ENCODE data around the gene CRY2.

Gene CRY2

DNA sequence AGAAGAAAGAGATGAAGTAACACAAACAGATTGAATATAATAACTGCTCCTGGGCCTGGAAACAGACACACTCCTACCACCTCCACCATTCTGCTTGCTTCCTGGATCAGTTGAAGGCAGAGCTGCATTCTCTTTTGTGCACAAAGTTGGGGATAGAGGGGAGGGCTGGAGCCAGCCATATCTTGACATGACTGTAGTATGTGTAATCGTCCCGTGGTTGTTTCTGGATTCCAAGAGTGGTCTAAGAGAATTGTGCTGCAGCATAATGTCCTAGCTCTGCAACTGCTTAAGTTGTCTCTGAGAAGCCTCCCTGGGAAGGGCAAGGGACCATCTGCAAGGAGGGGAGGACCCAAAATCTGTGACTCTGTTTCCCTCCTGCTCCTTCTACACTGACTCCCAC, 3.2 kb downstream of the CRY2 start:
- no peak for DNase-seq

DNA sequence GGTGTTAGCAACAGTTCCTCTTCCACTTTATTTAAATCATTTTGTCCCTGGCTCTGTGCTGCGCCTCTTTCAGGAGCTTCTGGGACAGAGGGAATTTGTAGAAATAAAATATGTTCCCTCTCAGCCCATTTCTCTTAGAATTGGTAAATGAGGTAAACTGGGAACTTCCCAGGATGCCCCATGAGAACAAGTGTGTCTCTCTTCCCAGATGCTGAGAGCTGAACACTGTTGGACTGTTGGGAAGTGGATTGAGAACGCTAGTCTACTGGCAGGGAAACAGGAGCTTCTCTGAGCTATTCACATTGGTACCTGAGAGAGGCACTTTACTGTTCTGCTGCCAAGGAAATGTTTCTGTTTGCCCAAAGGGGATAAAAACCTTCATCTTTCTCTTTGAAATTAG, 4.0 kb downstream of the CRY2 start:
- DNase-seq = no peak

DNA sequence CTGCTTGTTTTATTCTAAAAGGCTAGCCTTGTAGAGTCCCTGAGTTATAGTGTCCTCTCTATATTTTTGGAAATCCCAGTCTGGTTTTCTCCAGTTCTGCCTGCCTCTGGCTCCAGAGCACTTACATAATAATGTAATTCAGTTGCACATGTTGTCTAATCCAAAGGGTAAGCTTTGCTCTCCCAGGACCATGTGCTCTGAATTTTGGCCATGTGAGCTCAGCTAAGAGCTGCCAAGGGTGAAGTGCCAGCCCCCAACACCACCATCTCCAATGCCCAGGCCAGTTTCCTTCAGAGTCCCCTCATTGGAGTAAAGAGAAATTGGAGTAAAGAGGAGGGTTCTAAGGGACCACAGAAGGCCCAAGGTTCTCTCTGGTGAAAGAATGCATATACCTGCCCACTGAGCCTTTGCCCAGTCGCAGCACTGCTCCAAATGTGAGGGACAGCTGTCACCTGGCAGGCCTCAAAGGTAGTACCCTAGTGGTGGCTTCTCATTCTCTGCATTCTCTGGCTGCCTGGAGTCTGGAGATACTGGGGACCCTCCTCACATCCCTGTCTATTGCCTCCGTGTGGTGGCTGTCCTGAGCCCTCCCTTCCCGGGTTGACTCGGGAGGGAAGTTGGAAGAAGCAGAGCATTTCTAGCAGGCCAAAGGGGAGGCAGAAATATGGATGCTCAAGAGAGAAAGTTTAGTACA, 4.9 kb downstream of the CRY2 start:
- no peak for DNase-seq

DNA sequence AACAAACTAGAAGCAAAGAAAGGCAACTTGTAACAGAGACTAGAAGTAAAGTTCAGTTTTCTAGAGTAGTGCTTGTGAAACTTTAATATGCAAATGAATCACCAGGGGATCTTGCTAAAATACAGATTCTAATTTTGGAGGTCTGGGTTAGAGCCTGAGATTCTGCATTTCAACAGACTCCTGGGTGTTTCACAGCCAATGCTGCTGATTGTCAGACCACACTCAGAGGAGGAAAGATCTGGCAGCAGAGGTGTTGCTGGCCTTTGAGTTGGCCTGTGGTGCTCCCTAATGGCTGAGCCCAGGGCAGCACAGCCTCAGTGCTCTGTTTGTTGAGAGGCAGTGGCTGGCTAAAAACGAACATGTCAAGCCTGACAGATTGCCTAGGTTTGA, 5.4 kb downstream of the CRY2 start:
- DNase-seq = no peak

DNA sequence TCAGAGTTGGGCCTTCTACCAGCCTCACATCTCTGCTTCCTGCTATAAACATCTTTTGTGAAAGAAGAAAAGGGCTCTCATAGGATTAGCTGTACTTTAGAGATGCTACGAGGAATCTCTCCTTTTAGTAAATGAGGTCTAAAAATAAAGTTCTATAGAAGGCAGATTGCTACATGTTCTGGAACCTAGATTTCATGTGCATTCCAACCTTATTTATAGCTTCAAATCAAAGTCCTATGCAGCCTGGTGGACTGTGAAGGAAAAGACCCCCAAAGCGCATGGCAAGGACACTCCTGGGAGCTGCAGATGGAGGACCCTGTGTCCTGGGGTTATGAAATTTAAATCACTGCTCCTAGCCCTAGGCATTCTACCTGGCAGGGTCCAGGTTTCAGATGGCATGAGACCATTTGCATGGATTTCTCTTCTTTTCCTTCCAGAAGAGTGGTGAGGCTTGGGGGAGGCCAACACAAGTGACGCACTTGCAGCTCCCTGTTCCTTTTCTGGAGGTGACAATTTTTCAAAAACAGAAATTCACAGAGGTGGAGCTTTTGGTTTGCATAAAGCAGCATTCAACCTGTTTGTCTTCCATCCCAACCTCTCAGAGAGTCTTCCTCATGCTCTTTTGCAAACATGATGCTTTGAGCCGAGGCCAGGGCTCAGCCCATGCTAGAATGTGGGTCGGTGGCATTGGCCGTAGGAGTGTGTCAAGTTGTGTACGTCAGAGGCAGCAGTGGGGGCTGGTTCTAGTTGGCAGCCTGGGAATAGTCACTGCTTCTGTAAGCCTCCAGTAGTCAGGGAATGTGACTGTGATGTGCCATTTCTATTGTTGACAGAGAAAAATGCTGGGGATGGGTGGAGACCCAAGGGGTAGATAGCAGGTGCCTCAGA, 6.3 kb downstream of the CRY2 start:
- no peak for DNase-seq

DNA sequence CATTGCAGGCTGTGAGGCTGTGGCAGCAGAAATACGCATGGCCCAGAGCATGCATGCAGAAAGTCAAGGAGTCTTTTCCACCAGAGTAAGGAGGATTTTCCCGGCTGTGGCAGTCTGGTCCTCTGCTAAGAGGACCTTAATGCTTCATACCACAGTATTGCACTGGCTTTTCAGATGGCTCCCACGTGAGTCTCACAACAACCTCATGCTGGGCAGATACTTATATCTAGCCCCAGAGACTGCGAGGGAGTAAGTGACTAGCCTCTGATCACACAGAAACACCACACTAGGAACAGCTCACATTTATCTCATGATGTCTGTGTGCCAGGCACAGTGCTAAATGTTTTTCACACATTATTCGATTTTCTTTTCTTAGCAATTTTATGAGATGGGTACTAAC, 8.0 kb downstream of the CRY2 start:
- DNase-seq = no peak

DNA sequence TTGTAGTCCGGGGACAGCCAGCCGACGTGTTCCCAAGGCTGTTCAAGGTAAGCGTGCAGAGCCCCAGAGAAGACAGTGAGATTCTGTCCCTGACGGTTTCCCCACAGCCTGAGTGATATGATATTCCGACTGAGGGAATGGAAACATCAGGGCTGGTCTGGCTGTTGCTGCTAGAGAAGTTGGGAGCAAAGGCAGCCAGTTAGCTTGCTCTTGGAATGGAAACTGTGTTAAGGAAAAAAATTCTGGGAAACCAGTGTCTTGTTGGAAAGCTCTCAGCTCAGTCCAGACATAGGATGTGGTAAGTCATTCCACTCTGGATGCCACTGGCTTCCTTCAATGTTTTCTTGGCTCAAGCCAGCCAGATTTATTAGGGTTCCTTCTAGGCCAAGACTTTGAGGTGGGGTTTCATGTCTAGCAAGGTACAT, 8.8 kb downstream of the CRY2 start:
- DNase-seq = no peak

DNA sequence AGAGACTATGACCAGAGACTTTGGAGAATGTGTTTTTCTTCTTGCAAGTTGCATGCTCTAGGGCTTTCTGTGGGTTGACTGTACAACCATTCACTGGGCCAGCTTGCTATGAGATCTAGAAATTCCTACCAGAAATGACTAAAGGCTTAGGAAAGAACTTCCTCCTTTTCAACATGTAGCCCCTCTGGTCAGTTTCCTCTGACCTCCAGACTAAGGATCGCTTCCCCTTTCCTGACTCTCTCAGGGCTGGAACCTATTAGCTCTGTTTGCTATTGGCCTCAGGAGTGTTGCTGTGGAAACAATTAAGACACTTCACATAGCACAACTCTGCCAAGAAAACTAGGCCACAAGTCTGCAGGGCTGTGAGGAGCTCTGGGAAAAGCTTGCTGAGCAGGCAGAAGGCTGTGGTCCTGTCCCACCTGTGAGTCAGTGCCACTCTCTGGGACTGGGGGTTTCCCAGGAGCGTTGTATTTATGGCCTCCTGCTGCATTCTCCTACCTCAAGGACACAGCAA, 10.7 kb downstream of the CRY2 start:
- no peak for DNase-seq

DNA sequence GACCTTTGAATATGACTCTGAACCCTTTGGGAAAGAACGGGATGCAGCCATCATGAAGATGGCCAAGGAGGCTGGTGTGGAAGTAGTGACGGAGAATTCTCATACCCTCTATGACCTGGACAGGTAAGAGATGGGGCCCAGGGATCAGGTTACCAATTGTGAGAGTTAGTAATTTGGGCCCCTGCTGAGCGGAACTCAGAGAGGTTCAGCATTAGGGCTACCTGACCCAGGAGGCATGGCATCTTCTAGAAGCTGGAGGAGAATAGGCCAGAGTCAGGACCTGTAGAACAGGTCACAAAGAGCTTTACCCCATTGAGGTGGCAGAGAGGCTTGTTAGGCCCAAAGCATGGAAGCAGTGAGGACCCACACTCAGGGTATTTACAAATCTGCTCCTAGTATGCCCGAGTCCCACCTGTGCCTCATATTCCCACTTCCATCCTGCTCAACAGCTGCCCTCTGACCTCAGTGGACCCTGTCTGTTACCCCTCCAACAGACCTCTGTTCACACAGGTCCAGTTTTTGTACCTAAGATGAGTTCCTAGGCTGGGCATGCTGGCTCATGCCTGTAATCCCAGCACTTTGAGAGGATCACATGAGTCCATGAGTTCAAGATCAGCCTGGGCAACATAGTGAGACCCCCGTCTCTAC, 11.6 kb downstream of the CRY2 start:
- DNase-seq = no peak

DNA sequence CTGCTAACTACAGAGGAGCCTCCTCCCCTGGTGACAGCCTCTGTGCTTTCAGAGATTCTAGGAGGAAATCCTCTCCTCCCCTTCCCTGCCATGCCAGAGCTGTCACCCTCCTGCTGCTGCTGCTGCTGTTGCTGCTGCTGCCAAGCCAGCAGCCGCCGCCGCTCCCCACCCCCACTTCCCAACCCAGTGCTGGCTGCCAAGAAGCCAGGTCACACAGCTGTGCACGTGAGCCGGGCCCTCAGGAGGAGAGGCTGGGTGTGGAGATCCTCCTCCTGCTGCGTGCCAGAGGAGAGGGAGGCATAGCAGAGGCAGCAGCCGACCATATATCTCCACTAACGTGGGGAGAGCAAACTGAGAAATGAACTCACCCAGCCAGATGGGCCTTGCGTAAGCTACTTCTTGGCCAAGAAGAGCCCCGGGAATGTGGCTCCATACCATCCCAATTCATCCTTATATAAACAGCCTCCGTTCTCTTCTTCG, 12.4 kb downstream of the CRY2 start:
- no peak for DNase-seq

DNA sequence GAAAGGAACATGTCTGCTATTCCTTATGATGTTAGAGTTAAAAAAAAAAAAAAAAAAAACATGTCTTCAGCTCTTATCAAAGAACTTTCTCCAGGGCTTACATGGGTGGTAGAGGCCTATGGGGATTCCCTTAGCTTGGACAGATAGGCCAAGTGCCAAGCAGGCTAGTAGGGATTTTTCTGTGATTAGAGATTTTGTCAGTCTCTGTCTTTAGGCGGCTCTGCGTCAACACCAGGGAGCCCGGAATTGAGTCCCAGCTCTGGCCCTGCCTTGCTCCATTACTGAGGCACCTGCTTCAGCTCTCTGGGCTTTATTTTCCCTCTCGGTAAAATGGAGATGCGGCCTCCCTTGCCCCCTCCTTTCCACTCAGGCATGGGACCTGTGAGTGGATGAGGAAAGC, 13.1 kb downstream of the CRY2 start:
- no peak for DNase-seq

DNA sequence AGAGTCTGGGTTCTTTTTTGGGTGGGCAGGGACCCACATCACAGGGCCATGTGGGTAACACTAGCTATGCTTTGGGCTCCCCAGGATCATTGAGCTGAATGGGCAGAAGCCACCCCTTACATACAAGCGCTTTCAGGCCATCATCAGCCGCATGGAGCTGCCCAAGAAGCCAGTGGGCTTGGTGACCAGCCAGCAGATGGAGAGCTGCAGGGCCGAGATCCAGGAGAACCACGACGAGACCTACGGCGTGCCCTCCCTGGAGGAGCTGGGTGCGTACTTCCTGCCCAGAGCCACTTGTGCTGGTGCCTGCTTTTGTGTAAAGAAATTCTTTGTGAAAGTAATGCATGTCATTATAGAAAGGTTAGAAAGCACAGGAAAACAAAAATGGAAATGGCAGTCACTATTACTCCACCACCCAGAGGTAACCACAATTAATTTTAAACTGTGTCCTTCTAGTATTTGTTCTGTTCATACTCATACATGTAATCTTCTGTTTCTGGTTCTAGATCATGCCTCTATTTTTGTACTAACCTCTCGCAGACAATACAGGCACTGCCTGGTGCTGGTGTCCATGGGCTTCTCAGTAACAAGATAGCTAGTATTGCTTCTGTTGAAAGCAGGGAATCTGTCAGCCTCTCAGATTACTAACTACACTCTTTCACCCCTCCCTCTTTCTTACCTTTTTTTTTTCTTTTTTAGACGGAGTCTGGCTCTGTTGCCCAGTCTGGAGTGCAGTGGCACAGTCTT, 13.7 kb downstream of the CRY2 start:
- DNase-seq = no peak

DNA sequence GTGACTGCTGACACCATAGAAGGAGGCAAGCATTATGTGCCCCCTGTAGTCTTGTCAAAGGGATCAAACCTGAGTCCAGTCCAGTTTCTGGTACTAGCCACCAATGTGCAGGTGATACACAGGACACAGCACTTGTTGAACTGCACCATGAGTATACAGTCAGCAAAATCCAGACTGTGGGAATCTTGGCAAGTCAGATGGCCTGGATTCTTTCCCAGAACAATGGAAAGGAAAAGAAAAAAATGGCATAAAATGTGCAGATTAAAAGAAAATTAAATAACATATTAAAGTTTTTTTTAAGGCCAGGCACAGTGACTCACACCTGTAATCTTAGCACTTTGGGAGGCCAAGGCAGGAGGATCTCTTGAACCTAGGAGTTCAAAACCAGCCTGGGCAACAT, 16.8 kb downstream of the CRY2 start:
- no peak for DNase-seq

DNA sequence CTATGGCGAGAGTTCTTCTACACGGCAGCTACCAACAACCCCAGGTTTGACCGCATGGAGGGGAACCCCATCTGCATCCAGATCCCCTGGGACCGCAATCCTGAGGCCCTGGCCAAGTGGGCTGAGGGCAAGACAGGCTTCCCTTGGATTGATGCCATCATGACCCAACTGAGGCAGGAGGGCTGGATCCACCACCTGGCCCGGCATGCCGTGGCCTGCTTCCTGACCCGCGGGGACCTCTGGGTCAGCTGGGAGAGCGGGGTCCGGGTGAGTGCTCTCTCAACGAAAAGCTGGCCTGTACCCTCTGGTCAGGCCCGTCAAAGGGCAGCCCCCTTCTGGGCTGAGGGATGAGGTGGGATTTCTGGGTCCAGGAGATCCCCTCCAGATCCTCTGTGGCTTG, 22.3 kb downstream of the CRY2 start:
- no peak for DNase-seq

DNA sequence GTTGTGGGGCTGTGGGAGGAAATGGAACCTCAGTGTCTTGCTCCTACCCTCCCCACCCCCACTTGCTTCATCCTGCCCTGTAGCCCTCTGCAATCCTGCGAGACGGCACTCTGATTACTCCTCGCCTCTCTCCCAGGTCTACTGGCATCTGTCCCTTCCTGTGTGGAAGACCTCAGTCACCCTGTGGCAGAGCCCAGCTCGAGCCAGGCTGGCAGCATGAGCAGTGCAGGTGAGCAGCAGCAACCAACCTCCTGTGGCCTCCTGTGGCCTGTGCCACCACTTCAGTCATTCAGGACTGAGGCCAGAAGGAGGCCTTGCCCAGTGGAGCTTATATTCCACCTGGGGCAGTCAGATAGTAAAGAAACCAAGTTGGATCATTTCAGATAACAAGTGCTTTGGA, 23.4 kb downstream of the CRY2 start:
- DNase-seq = no peak

DNA sequence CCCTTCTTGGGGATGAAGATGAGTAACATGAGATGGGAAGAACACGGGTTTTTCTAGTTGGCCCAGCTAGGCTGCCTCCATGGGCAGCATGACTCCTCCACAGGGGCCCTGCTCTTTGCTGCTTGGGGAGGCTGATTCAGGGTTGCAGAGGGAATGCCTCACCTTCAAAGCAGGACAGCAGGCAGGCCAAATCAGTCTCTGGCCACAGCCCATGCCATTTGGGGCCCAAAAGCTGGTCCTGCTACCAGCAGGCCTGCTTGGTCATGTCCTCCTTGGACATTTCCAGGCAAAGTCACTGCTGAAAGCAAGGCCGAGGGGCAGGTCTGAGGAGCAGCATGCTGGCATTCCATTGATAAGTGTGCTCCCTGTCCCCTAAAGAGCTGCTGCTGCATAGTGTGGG, 24.4 kb downstream of the CRY2 start:
- no peak for DNase-seq

DNA sequence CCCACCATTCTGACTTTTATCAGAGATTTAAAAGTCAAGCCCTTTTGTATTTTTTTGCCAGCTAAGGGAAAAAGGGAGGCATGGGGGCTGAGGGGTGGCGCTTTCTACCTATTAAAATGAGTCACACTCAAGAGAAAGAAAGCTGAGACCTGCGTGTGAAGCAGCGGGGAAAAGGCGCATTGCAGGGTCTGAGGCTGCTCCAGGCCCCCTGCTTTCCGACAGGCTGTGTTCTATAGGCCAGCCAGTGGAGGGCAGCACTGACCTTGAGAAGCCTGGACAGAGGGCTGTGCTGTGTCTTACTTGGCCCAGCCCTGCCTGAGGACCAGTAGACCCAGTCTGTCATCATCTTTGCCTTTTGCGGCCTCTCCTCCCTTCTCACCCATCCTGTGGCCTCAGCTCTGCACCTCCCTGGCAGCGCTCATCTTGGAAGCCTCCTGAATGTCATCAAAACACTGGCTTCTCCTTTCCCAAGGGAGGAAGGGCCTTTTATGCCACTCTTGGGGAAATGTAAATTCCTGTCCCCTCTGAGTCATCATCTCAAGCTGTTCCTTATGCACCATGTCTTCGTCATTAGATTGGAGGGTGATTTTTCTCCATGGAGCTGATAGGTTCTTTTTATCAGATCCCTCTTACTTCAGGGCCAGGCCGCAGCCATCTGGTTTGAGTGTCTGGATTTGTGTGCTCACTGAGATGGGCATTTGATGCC, 25.5 kb downstream of the CRY2 start:
- peak; percentile 40 for DNase-seq

DNA sequence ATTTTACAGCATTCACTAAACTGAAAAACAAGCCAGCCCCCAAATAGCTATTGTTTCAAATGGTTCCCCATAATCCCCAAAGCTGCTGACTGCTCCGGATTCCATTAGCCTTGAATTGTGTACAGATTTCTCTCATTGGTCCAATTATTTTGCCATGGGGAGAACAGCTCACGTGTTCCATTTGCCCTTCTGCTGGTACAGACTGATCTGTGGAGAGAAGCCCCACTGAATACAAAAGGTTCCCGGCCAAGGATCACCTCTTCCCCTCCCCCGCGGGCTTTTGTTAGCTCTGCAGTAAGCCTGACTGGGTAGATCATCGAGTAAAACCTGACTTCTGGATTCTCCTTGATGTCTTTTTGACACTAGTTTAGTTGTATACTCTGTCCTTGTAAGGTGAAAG, 29.1 kb downstream of the CRY2 start:
- DNase-seq = no peak

DNA sequence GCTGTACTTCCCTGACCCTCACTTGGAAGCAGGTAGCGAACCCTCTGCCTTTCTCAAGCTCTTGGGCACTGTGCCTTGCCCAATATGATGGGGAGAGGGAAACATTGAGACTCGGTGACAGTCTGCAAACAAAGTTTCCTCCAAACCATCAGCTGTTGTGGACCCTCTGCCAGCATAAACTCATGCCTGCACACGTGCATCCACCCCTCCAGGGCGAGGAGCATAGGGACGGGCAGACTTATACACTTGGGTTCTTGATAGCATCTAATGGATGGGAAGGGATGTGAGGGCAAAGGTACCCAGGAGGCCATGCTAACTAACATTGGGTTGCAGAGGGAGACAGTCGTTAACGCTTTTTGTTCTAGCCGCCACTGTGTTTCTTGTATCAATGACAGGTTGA, 29.9 kb downstream of the CRY2 start:
- no peak for DNase-seq

DNA sequence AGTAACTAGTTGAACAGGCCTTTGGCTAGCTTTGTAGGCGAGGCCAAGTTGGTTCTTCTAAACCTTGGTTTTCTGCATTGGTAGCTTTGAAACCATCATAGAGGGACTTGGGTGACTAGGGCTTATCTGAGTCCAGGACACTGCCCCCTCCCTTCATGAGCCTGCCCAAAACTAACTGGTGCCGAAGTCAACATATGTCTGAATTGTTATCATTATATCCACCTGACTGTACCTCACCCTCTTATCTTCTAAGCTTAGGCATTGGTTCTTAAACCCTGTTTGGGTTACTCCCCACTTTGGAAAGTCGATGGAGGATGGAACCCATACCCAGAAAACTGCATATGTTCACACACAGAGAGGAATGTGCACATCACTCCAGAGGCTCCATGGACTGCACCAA, 30.6 kb downstream of the CRY2 start:
- no peak for DNase-seq

DNA sequence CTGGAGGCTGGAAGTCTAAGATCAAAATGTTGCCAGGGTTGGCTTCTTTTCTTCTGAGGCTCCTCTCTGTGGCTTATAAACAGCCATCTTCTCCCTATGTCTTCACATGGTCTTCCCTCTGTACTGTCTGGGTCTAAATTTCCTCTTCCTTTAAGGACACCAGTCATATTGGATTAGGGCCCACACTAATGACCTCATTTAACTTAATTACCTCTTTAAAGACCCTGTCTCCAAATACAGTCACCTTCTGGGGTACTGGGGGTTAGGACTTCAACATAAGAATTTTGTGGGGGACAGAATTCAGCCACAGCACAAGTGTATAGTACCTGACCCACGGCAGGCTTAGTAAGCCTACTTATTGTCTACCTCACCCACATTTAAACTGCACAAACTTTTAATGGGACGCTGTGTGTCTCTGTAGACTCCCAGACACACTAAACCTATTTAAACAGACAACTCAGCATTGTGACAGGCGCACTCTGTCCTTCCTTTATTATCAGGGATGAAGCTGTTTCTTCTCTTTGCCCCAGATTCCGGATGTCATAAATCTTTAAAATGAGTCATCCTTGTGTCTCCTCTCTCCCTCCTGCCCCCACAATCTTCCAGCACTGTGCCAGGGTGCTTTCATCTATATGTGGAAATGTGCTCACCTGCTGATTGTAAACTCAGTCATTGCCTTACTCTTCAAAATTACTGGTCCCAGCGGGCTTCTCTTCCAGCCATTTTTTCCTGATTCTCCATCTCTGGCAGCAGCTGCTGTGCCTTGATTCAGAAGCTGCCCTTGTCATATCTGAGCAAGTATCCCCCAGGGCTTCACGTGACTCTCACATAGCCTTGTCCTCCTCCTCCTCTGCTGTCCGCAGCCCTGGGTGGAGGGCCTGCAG, 32.8 kb downstream of the CRY2 start:
- no peak for DNase-seq

Data from activated CD4-positive, alpha-beta T cell treated with anti-CD3 and anti-CD28 coated beads, Interleukin-2, Interleukin-6, amounts not matched to agents 100 ng/mL and 50 ng/mL, durations not matched to agents 16 hours and 8 hours (primary cell).